GM12873 (cell line): ENCODE measurements around the gene AOAH.

ENCODE experiments used
- TF ChIP-seq, protein P1 (sequence below): IDR thresholded peaks from 2 replicates; pipeline ENCODE4 v1.5.1; 2012; ENCODE audit warnings: low read depth, mild to moderate bottlenecking, moderate library complexity, low read length, control low read depth; ENCODE audit not compliant: insufficient read depth; ENCODE audit errors: missing control alignments

AOAH gene

GRCh38 chr7:36523371-36524101, 200.8 kb downstream of the AOAH start:
- TF ChIP-seq, protein P1, sequence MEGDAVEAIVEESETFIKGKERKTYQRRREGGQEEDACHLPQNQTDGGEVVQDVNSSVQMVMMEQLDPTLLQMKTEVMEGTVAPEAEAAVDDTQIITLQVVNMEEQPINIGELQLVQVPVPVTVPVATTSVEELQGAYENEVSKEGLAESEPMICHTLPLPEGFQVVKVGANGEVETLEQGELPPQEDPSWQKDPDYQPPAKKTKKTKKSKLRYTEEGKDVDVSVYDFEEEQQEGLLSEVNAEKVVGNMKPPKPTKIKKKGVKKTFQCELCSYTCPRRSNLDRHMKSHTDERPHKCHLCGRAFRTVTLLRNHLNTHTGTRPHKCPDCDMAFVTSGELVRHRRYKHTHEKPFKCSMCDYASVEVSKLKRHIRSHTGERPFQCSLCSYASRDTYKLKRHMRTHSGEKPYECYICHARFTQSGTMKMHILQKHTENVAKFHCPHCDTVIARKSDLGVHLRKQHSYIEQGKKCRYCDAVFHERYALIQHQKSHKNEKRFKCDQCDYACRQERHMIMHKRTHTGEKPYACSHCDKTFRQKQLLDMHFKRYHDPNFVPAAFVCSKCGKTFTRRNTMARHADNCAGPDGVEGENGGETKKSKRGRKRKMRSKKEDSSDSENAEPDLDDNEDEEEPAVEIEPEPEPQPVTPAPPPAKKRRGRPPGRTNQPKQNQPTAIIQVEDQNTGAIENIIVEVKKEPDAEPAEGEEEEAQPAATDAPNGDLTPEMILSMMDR = no peak

DNA sequence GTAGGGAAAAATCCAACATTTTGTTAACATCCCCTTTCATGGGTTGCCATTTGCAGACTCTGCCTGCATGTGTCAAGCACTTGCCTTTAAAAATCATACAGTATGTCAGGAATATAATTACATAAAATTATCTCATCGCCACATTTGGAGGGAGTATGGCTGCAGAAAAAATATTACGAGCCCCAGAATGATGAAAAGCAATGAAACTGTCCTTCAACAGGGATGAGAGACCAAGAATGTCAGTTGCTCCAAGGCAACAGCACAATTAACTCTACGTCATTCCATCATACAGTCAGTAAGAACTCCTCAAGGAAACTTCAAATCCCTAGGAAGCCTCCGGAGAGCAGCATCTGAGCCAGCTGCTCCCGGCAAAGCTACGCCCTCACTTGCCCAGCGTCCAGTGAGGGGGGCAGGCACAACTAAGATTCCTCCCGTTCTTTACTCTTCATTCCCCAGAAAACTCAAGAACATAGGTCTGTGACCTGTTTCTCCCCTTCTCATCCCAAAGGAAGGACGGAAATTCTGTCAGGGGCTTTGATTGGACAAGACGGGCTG, 201.8 kb downstream of the AOAH start:
- TF ChIP-seq, protein P1 = no peak

DNA sequence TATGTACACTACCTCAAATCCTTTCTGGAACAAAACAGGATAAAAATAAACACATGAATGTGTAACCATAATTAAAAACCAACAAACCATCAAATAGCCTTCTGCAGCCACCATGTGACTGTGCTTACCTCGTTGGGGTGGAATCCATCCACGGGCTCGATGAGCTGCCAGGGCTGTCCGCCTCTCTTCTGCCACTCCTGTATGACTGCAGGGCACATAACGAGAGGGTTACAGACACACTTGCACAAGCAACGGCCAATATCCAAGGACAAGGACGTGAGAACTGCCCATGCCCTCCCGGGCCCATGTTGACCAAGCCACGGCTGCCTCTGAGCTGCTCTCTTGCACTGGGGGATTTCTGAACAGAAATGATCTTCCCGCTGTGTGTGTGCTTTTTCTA, 202.4 kb downstream of the AOAH start:
- TF ChIP-seq, protein P1 = no peak

DNA sequence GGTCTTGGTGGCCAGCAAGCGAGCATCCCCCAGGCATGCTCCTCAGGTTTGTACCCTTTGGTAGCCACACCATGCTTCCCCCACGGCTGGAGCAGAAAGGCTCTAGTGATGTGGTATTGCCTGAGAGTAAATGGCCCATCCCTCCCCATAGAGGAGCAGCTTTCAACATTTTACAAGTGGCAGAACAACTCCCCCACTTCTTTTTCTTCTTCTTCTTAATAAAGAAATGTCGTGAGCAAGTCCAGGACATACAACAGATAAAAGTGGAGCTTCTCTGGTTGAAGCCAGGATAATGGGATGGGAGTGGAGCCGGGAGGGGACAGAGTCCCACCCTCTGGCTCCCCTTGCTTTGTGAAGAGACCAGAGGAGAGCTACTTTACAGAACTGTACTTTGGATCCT, 203.2 kb downstream of the AOAH start:
- TF ChIP-seq, protein P1 = no peak

DNA sequence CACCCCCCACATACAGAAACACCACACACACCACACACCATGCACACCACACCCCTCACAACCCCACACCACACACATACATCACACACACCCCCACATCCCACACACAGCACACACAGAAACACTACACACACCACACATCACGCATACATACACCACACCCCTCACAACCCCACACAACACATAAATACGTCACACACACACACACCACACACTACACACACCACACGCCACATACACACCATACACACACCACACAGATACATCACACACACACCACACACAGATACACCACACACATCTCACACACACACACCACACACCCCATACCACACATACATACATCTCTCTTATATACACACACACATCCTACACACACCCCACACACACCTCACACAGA, 208.4 kb downstream of the AOAH start:
- TF ChIP-seq, protein P1 = no peak

GRCh38 chr7:36514289-36515243, 209.7 kb downstream of the AOAH start:
- TF ChIP-seq, protein P1 = no peak

DNA sequence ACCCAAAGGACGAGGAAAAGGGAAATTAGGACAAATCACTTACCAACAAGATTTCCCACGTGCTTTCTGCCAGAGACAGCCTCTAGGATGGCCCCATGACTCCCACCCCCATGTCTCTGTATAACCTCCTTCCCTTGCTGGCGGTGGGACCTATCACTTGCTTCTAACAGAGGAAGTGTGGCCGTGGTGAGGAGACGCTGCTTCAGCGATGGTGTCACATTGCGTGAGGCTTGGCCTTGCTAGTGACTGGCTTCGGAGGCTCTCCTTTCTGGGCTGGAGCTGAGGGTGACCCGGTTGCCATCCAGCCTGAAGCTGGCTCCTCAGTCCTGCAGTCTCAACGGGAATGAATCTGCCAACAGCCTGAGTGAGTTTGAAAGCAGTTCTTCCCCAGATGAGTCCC, 210.9 kb downstream of the AOAH start:
- TF ChIP-seq, protein P1 = no peak
